ENCODE data around the gene PTX4.
"Not testable (repeated sequence)": the region's sequence is repeated elsewhere in the genome, so short reads cannot be mapped to it uniquely, and the experiment has no call there.

PTX4 gene

GRCh38 chr16:1441391-1441829 lies 47.3 kb downstream of the PTX4 start:
- no peak for DNase-seq

DNA sequence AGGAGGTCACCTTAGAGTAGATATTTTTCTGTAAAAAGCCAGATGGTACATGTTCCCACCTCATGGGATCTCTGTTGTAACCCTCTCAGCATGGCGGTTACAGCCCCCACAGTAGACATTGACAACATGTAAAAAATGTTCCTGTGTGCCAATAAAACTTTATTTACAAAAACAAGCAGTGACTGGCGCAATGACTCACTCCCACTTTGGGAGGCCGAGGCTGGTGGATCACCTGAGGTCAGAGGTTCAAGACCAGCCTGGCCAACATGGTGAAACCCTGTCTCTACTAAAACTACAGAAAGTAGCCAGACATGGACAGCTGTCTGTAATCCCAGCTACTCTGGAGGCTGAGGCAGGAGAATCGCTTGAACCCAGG lies 49.1 kb downstream of the PTX4 start:
- not testable (repeated sequence) for DNase-seq

DNA sequence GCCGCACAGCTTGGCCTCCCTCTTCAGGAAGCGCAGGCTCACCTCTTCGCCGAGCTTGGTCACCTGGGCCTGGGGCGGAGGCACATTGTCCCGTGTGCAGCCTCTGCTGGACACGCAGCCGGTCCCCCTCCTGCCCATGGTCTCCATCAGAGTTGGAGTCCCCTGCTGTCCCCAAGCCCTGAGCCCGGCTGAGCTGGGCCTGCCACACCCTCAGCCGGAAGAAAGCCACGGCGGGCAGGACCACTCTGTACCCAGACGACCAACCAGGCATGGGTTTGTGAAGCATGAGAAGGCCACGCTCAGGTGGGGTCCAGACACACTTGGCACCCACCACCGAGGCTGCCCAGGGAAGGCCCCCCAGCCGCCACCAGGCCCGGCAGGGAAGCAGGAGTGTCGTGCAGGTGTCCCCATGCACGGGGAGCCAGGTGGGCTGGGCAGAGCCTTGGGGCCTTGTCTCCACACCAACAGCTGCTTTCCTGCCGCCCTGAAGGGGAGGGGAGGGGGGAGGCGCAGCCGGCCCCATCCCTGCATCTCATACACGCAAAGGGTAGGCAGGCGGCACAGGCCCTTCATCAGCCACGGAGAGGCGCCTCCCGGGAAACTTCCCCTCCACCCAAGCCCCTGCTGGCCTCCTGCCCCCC lies 49.6 kb downstream of the PTX4 start:
- no peak for DNase-seq

- DNase-seq = no peak
These were observed 50.3 kb downstream of the PTX4 start for GRCh38 chr16:1438229-1439057.

DNA sequence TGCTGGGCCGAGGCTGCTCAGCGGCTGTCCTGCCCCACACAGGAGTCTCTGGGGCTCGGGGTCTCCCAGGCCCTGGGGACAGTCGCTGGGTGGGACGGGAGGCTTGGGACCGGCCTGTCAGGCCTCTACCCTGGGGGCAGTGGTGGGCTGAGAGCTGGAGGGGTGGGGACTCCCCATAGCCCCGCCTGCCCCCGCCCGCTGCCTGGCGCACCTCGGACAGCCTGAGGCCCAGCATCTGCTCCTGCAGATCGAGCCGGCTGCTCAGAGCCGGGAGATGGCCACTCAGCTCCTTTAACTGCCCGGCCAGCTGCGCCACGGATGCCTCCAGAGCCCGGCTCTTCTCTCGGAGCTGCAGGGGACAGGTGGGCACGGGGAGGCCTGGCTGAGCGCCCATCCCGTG lies 51.1 kb downstream of the PTX4 start:
- no peak for DNase-seq

DNA sequence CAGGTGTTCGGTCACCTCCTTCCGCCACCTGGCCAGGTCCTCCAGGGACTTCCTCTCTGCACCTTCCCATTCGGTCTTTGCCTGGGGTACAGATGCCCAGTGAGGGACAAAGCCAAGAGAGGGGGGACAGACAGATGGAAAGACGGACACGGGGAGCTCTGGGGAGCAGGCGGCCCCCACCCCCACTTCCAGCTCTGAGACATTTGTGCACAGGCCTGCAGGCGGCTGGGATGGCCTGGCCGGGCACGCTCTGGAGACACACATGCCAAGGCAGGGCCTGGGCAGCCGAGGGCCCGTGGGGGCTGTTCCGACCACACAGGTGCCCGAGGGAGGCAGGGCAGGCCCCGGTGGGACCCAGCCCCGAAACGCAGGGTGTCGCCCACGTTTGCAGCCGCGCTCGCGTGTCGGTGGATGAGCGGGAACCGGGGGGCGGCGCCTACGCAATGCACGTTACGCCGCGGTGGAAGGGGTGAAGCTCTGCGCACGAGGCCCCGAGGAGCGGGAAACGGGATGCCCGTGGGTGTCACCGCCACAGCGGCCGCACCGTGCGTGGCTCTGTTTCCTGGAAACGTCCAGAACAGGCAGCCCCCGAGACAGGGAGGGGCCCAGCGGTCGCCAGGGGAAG lies 51.9 kb downstream of the PTX4 start:
- no peak for DNase-seq

DNA sequence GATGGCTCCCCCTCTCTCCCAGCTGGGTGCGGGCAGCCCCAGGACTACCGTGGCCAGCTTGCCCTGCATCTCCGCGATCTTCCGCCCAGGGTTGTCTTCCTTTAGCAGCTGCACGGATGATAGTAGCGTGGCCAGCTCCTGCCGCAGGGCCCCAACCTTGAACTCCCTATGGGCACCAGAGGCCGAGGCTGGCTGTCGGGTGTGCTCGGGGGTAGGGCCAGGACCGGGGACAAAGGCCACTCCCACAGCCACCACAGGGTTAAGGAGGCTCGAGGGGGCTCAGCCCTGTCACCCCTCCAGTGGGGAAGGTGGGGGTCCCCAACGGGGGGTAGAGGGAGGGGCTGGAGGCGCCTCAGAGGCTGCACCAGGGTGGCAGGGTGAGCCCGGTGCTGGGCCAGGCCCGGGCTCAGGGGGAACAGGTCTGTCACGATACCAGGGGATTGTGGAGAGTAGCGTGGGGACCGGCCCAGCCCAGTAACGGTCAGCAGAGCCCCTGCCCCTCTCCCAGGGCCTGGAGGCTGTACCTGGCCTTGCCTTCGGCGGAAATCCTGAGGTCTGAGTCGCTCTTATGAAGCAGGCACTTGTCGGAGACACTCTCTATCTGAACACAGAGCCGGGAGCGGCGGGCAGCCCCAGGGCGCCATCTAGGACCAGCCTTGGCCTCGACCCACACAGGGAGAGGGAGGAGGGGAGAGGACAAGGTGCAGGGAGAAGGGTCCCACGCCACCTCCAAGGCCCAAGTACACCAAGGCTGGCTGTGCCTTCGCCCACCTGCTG lies 52.6 kb downstream of the PTX4 start:
- no peak for DNase-seq

All from CD4-positive, alpha-beta T cell treated with Interferon alpha-2 for 1 hour (primary cell).